IPS-15b (cell line): ENCODE results near the gene TCFL5.

Source experiments
- H3K27me3 ChIP-seq: one replicate; pipeline ENCODE4 v1.6.1; 2013; ENCODE audit warnings: low read length; ENCODE audit not compliant: control insufficient read depth, insufficient read depth
- H3K36me3 ChIP-seq: one replicate; pipeline ENCODE4 v1.6.1; 2013; ENCODE audit warnings: low read length; ENCODE audit not compliant: control insufficient read depth, insufficient read depth
- H3K4me1 ChIP-seq: one replicate; pipeline ENCODE4 v1.6.1; 2013; ENCODE audit warnings: mild to moderate bottlenecking, low read length; ENCODE audit not compliant: control insufficient read depth, insufficient read depth
- H3K4me3 ChIP-seq: one replicate; pipeline ENCODE4 v1.5.1; 2013; ENCODE audit warnings: low read depth, low read length
- H3K9ac ChIP-seq: one replicate; pipeline ENCODE4 v1.6.1; 2013; ENCODE audit warnings: low read depth, mild to moderate bottlenecking, low read length
- H3K9me3 ChIP-seq: one replicate; pipeline ENCODE4 v1.6.1; 2013; ENCODE audit warnings: mild to moderate bottlenecking, low read length; ENCODE audit not compliant: control insufficient read depth, insufficient read depth

Gene TCFL5

GRCh38 chr20:62820962-62821725 lies 40.5 kb downstream of the TCFL5 start:
- no peak overlapping the region for H3K9ac ChIP-seq
- H3K27me3 ChIP-seq = no peaks in the 10 kb centered on the region
- H3K4me1 ChIP-seq = peaks cover 3% of the 10 kb centered on the region
- no peaks in the 10 kb centered on the region for H3K9me3 ChIP-seq
- no peak overlapping the region for H3K4me3 ChIP-seq
- peaks cover 5% of the 10 kb centered on the region for H3K36me3 ChIP-seq

GRCh38 chr20:62820208-62820961 lies 41.2 kb downstream of the TCFL5 start:
- no peaks in the 10 kb centered on the region for H3K9me3 ChIP-seq
- peaks cover 5% of the 10 kb centered on the region for H3K36me3 ChIP-seq
- no peak overlapping the region for H3K4me3 ChIP-seq
- H3K4me1 ChIP-seq = peaks cover 3% of the 10 kb centered on the region
- no peaks in the 10 kb centered on the region for H3K27me3 ChIP-seq
- no peak overlapping the region for H3K9ac ChIP-seq

- H3K36me3 ChIP-seq = peaks cover 5% of the 10 kb centered on the region
- H3K9ac ChIP-seq = no peak overlapping the region
- H3K27me3 ChIP-seq = no peaks in the 10 kb centered on the region
- peaks cover 3% of the 10 kb centered on the region for H3K4me1 ChIP-seq
- H3K4me3 ChIP-seq = no peak overlapping the region
- no peaks in the 10 kb centered on the region for H3K9me3 ChIP-seq
Observed at GRCh38 chr20:62819494-62820174, 42.0 kb downstream of the TCFL5 start.

GRCh38 chr20:62818592-62819493 lies 42.8 kb downstream of the TCFL5 start:
- Histone ChIP-seq H3K4me1 (peaks cover 3% of the 10 kb centered on the region), H3K9me3 (no peaks in the 10 kb centered on the region), H3K9ac (no peak overlapping the region), H3K4me3 (no peak overlapping the region), H3K27me3 (no peaks in the 10 kb centered on the region), H3K36me3 (peaks cover 7% of the 10 kb centered on the region)

- no peaks in the 10 kb centered on the region for H3K27me3 ChIP-seq
- peaks cover 3% of the 10 kb centered on the region for H3K4me1 ChIP-seq
- no peaks in the 10 kb centered on the region for H3K9me3 ChIP-seq
- no peak overlapping the region for H3K4me3 ChIP-seq
- H3K9ac ChIP-seq = no peak overlapping the region
- peaks cover 11% of the 10 kb centered on the region for H3K36me3 ChIP-seq
Observed at GRCh38 chr20:62817975-62818591, 43.5 kb downstream of the TCFL5 start.

- Histone ChIP-seq H3K27me3 (no peaks in the 10 kb centered on the region), H3K4me1 (peaks cover 3% of the 10 kb centered on the region), H3K9ac (peak within 1 kb of the TSS; percentile 54), H3K9me3 (no peaks in the 10 kb centered on the region), H3K4me3 (peak within 1 kb of the TSS; percentile 49), H3K36me3 (peaks cover 19% of the 10 kb centered on the region)
Observed at GRCh38 chr20:62816884-62817873, 44.4 kb downstream of the TCFL5 start, which contains the start of gene COL9A3. Gene COL9A3, plus strand, starts transcription at chr20:62817050. Its CDS starts 15 bp downstream, at chr20:62817065.

- H3K9me3 ChIP-seq = no peaks in the 10 kb centered on the region
- peak overlapping the region; percentile 54 for H3K9ac ChIP-seq
- H3K27me3 ChIP-seq = no peaks in the 10 kb centered on the region
- peaks cover 3% of the 10 kb centered on the region for H3K4me1 ChIP-seq
- H3K36me3 ChIP-seq = peaks cover 26% of the 10 kb centered on the region
- peak overlapping the region; percentile 49 for H3K4me3 ChIP-seq
Observed at GRCh38 chr20:62816031-62816883, 45.4 kb downstream of the TCFL5 start.

GRCh38 chr20:62815066-62815991 lies 46.3 kb downstream of the TCFL5 start:
- peak overlapping the region; percentile 37 for H3K9ac ChIP-seq
- peaks cover 31% of the 10 kb centered on the region for H3K36me3 ChIP-seq
- H3K4me3 ChIP-seq = peak overlapping the region; percentile 49
- H3K27me3 ChIP-seq = no peaks in the 10 kb centered on the region
- no peaks in the 10 kb centered on the region for H3K9me3 ChIP-seq
- peaks cover 3% of the 10 kb centered on the region for H3K4me1 ChIP-seq

- peaks cover 3% of the 10 kb centered on the region for H3K4me1 ChIP-seq
- H3K9me3 ChIP-seq = no peaks in the 10 kb centered on the region
- no peak overlapping the region for H3K9ac ChIP-seq
- no peak overlapping the region for H3K4me3 ChIP-seq
- peaks cover 36% of the 10 kb centered on the region for H3K36me3 ChIP-seq
- H3K27me3 ChIP-seq = no peaks in the 10 kb centered on the region
Observed at GRCh38 chr20:62814709-62815065, 46.9 kb downstream of the TCFL5 start.
